ENCODE measurements around the gene CDK17.
"Not testable (repeated sequence)": the region's sequence is repeated elsewhere in the genome, so short reads cannot be mapped to it uniquely, and the experiment has no call there.

The CDK17 gene

DNA sequence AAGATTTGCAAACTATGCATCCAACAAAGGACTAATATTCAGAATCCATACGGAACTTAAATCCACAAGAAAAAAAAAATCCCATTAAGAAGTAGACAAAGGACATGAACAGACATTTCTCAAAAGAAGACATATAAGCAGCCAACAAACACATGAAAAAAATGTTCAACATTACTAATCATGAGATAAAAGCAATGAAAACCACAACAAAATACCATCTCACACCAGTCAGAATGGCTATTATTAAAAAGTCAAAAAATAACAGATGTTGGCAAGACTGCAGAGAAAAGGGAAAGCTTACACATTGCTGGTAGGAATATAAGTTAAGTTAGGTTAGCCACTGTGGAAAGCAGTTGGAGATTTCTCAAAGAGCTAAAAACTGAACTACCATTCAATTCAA lies 16.2 kb downstream of the CDK17 start:
- no peak for DNase-seq

- no peak for DNase-seq
Observed at GRCh38 chr12:96383371-96383770, 16.9 kb downstream of the CDK17 start.

DNA sequence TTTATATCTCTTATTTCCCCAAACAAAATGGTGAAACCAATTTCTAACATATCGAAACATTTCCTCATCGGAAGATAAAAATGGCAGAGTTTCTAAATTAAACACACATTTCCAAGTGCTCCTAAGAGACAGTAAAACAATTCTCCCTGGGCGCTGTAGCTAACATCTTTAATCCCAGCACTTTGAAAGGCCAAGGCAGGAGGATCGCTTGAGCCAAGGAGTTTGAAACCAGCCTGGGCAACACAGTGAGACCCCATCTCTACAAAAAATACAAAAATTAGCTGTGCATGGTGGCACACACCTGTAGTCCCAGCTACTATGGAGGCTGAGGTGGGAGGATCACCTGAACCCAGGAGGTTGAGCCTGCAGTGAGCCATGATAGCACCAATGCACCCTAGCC lies 20.5 kb downstream of the CDK17 start:
- not testable (repeated sequence) for DNase-seq

DNA sequence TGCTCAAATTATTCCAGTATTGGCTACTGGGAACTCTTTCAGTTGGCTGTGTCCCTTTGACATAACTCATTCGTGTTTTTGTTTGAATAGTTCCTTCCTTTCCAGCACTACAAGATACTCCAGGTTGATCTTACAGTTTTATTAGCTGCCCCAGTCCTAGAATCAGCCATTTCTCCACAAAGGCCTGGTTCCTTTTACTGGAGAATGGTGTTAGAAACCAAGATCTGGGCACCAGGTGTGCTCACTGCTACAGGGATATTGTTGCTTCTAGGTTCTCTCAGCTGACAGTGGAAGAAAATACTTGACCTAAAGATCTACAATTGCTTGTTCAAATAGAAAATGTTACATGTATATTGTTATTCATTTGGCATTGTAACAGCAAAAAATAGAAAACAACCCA lies 21.9 kb downstream of the CDK17 start:
- no peak for DNase-seq

- no peak for DNase-seq
Observed at GRCh38 chr12:96376865-96377264, 23.4 kb downstream of the CDK17 start.

- DNase-seq, result no peak
Observed at GRCh38 chr12:96375841-96376604, 24.2 kb downstream of the CDK17 start.

GRCh38 chr12:96375170-96375569 lies 25.1 kb downstream of the CDK17 start:
- DNase-seq, result no peak

DNA sequence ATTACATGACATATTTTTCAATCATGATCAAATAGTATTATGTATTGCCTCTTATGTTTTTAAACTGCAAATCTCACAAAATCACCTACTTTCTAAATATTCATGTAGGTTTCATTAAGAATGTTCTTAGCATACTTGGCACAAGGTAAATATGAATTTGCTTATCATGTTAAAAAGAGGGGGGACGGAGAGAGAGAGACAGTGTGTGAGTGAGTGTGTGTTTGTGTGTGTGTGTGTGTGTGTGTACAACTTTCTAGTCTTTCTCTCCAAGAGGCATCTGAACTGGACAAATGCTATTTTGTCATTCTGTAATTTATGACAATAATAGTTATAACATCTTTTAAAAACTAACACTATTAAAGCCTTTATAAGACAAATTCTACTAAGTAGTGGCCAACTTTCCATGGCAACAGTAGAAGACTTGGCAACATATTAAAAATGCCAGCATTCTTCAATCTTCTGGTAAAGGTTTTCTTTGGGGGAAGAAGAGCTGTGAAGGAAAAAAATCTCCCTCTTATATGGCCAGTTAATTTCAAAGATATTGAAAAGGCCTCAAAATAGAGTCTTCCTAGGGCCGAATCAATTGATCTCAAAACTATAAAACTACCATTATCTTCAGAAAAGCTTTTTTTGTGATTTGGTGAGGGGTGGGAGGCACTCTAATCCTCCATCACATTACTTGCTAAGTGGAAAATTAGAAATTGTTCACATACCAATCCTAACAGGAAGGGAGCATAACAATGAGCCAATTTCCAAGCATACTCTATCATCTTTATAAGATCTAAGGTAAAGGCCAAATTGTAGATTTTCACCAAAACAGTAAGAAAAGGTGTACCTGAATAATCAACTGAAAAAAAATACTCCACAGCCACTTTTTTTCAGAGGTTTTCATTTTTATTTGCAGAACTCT lies 28.2 kb downstream of the CDK17 start:
- DNase-seq, result no peak

DNA sequence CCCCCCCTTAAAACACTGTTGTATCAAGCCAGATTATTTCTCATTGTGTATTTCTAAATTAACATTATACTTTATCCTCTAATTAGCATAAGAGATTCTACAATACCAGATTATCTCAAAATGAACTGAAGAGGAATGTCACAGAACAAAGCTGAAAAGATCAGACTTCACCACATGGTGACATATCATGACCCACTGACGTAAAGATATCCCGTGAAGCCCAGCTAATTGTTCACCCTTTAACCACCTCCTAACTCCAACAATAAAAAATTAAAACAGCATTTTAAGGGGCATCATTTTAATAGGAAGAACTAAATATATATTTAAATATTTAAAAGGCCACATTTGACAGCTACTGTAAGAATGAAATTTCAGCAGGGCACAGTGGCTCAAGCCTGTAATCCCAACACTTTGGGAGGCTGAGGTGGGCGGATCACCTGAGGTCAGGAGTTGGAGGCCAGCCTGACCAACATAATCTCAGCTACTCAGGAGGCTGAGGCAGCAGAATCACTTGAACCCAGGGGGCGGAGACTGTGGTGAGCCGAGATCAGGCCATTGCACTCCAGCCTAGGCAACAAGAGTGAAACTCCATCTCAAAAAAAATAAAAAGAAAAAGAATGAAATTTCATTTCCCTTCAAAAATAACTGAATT lies 29.0 kb downstream of the CDK17 start:
- no peak for DNase-seq

GRCh38 chr12:96368687-96369086 lies 31.6 kb downstream of the CDK17 start:
- DNase-seq, result no peak

GRCh38 chr12:96368233-96368632 lies 32.0 kb downstream of the CDK17 start:
- DNase-seq, result peak; percentile 47

DNA sequence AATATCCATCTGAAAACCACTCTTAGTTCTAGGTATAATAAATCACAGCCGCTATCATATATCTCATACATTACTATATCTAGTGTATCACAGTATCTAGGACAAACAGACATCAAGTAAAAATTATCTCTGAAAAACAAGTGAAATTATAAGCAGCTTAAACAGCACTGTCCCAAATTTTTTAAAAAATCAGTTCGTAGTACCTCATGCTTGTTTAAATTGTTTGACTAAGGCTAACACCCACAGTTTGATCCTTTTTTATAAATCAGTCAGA lies 33.9 kb downstream of the CDK17 start:
- no peak for DNase-seq

DNA sequence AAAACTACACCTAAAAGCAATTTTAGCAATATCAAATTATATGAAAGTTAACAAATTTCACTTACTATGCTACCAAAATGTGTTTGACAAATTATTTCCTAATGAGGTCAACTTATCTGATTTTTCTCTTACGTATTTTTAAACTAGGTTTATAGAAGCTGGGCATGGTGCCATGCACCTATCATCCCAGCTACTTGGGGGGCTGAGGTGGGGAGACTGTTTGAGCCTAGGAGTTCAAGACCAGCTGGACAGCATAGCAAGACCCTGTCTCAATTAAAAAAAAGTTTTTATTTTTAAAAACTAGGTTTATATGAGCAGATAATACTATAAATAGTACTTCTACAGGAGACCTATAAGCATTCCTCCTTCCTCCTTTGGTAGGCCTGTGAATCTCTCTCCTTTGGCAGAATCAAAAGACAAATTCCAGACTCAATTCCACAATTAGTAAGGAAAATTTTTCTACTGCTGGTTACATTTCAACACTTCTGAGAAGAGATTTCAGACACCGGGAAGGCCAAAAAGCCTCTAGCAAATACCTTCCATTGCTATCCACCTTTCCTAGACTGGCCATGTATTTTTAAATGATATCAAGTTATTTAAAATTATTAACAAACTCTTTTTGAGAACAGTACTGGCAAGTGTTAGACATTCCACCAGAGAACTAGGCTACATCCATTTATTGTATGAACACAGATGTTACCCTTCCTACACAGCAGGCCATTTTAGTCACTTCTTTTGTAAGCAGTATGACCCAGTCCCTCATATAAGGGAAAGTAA lies 34.4 kb downstream of the CDK17 start:
- no peak for DNase-seq

DNA sequence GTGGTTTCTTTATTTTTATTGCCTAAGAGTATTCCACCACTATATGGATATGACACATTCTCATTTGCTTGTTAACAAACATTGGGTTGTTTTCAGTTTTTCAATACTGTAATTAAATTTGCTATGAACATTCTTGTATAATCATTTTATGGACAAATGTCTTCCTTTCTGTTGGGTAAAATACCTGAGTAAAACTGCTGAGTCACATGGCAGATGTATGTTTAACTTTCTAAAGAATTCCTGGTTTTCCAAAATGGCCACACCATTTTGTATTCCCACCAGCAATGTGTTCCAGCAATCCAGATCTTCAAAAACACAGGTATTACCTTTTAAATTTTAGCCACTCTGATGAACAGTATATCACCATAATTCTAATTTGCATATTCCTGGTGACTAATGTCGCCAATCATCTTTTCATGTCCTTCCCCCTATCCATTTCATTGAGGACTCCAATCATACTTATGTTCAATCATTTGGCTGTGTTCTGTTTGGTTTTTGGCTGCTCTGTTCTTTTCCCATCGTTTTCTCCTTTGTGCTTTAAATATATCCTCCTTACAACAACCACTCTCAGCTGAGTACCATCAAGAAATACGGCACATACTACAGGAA lies 36.0 kb downstream of the CDK17 start:
- no peak for DNase-seq

DNA sequence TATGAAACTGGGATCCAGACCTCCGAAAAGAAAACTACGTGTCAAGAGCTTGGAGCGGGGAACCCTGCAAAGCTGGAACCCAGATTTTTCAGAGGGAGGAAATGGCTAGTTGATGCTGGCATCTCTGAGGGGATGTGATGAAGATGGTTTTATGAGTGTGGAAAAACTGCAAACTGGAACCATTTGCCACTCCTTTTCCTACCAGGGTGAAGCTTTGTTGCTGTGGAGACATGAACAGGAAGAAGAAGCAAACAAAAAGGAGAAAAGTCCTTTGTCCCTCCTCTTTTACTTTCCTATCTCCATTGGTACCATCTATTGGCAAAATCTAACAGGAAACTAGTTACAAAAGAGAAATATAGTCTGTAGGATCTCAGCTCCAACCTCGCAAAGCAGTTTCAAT lies 39.2 kb downstream of the CDK17 start:
- no peak for DNase-seq

DNA sequence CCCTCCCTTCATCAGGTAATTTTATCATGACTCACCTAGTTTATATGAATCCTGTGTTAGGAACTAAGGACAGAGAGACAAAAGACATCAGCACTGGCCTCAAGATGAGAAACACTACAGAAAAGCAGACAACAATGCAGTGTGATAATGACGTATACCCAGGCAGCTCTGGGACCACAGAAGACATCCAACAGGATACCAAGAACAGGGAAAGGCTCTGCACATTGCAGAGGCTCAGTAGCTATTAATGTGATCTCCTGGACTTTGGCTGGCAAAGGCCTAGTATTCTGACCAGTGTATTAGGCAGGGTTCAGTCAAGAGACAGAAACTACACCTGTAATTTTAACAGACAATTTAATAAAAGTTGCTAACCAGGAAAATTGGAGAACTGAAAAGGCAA lies 39.7 kb downstream of the CDK17 start:
- DNase-seq, result no peak

GRCh38 chr12:96359328-96359727 lies 40.9 kb downstream of the CDK17 start:
- DNase-seq, result no peak

- DNase-seq, result no peak
Observed at GRCh38 chr12:96356831-96357230, 43.4 kb downstream of the CDK17 start.

- no peak for DNase-seq
Observed at GRCh38 chr12:96354844-96355534, 45.2 kb downstream of the CDK17 start.

DNA sequence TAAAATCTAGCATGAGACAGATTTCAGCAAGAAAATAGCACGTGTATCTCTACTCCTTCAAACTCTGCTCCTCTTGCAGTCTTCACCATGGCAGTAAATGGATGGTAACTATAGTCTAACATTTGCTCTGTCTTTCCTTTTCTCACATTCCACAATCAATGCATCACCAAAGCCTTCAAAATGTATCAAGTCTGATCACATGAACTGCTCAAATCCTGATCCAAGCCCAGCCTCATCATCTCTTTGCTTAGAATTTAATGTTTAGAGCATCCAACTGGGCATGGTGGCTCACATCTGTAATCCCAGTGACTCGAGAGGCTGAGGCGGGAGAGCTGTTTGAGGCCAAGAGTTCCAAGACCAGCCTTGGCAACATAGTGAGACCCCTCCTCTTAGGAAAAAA lies 45.9 kb downstream of the CDK17 start:
- no peak for DNase-seq

- no peak for DNase-seq
Observed at GRCh38 chr12:96352161-96352835, 47.9 kb downstream of the CDK17 start.

Data from NCI-H2029 treated with DMSO at 0.1 percent for 48 hours (cell line).